ENCODE results near the gene CLTB. TPM values are rescaled to one million over a fixed set of nuclear protein-coding genes. Genes with fewer than 3 reads are reported as not detected.
A peak's percentile ranks its signal among the peaks of the same experiment; 100 is the strongest.

Gene CLTB
- total RNA-seq, 4 donors from 2014 or later = 347 to 732 (median 444) TPM

DNA sequence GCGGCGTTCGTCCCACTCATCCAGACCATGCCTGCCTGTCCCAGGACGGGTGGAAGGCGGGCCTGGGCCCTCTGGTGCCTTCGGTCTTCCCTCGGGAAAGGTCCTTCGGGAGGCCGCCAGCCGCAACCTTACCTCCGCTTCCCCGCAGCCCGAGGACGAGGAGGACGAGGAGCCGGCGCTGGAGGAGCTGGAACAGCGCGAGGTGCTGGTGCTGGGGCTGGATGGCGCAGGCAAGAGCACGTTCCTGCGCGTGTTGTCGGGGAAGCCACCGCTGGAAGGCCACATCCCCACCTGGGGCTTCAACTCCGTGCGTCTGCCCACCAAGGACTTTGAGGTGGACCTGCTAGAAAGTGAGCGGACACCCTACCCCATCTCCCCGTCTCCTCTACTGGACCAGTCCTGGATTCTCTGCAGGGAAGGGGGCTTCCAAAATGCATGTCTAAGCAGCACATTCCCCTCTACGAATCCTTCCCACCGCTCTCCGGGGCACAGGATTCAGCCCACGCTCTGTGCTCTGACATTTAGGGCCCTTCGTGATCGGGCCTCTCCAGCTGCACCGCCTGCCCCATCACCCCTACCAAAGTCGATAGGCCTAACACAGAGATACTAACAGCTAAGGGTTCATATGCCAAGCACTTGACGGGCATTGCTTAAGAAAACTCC is 50.0 kb downstream of the CLTB start:
- peak overlapping the region; percentile 76 to 79 (median 78) for H3K27ac ChIP-seq
- intact Hi-C loops (cut with DNase I) = no loop called here
- peak overlapping the region; percentile 61 to 73 (median 70) for H3K4me3 ChIP-seq
- H3K27me3 ChIP-seq = no peaks in the 10 kb centered on the region
- DNase-seq = no peak
- H3K4me1 ChIP-seq = peaks cover 0 to 34% (median 9%) of the 10 kb centered on the region in 3 donors
- WGBS, 2 donors = 67 to 90% methylated on average over 11 to 17 of the region's 38 CpGs
- H3K36me3 ChIP-seq = peaks cover 0 to 41% (median 5%) of the 10 kb centered on the region in 3 donors
- H3K9me3 ChIP-seq = no peaks in the 10 kb centered on the region
- TF ChIP-seq POLR2A (IDR thresholded peaks at IDR 0.05) = no peak
- TF ChIP-seq, protein P1, sequence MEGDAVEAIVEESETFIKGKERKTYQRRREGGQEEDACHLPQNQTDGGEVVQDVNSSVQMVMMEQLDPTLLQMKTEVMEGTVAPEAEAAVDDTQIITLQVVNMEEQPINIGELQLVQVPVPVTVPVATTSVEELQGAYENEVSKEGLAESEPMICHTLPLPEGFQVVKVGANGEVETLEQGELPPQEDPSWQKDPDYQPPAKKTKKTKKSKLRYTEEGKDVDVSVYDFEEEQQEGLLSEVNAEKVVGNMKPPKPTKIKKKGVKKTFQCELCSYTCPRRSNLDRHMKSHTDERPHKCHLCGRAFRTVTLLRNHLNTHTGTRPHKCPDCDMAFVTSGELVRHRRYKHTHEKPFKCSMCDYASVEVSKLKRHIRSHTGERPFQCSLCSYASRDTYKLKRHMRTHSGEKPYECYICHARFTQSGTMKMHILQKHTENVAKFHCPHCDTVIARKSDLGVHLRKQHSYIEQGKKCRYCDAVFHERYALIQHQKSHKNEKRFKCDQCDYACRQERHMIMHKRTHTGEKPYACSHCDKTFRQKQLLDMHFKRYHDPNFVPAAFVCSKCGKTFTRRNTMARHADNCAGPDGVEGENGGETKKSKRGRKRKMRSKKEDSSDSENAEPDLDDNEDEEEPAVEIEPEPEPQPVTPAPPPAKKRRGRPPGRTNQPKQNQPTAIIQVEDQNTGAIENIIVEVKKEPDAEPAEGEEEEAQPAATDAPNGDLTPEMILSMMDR (IDR thresholded peaks at IDR 0.05) = no peak

DNA sequence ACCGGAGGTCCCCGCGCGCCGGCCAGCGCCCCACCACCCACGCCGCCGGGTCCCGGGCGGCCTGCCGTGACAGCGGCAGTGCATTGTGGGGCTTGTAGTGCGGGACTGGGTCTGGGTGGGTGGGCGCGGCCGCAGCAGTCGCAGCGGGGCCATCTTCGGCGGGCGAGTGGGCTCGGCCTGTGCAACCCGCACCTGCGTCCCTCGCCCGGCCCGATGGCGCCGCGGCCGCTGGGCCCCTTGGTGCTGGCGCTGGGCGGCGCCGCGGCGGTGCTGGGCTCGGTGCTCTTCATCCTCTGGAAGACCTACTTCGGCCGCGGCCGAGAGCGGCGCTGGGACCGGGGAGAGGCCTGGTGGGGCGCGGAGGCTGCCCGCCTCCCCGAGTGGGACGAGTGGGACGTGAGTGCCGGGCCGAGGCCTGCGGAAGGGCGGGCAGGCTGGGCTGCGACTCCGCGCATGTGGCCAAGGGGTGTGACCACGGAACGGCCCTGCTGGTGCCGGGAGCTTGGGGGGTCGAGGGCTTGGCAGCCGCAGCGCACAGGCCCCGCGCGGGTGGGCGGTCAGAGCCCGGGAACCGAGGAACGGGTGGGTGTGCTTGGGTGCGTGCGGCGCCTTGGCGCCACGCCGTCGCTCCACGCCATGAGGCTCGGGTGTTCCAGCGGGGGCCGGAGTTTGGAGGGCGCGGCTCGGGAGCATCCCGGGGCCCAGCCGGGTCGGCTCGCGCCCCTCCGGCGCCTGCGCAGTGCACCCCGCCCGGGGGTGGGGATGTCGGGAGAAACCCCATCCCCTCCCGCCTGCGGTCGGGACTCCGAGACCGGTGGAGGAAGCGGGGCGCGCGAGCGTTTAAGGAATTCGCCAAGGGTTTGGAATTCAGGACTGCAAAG is 50.7 kb downstream of the CLTB start, which contains the start of gene ARL10:
TSS of gene ARL10 (plus strand) at position 137 of the 881 bp plus-strand sequence. CDS start at position 214, 77 bp downstream.
- WGBS, 2 donors = 1% methylated on average over 22 of the region's 108 CpGs; no CpG with 5 or more reads in 1 of the 2 donors
- peak within 1 kb of the TSS; percentile 76 to 79 (median 78) for H3K27ac ChIP-seq
- no peaks in the 10 kb centered on the region for H3K9me3 ChIP-seq
- peaks cover 0 to 39% (median 11%) of the 10 kb centered on the region in 3 donors for H3K4me1 ChIP-seq
- peak within 1 kb of the TSS; percentile 61 to 73 (median 70) for H3K4me3 ChIP-seq
- TF ChIP-seq POLR2A (IDR thresholded peaks at IDR 0.05) = peak in 1 of 4 donors; percentile 4
- TF ChIP-seq, protein P1 (IDR thresholded peaks at IDR 0.05) = no peak
- H3K27me3 ChIP-seq = no peaks in the 10 kb centered on the region
- DNase-seq = no peak
- peaks cover 0 to 33% (median 3%) of the 10 kb centered on the region in 3 donors for H3K36me3 ChIP-seq
- intact Hi-C loops (cut with DNase I) = no loop called here

DNA sequence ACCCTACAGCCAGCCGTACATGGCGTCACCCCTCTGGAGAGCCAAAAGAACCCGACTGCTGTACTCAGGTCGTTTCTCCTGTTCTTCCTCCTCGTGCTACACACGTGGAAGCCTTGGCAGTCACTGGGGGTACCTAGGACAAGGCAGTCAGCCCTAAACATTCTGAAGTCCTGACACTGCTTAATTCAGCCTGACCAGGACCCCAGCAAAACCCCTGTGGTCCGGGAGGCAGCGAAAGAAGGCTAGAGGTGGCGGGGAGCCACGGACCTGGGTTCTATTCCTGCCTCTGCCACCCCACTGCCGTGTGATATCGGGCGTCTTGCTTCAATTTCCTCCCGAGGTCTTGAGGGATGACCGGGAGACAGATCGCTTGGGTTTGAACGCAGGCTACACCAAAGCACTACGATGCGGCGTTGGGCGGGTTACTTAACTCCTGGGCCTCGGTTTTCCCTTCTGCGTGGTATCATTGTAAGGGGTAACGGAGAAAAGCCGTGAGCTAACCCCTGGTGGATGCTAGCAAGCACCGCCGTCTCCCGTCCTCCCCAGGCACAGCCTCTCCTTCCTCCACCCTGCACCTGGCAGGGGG is 51.5 kb downstream of the CLTB start:
- no peaks in the 10 kb centered on the region for H3K9me3 ChIP-seq
- no peaks in the 10 kb centered on the region for H3K27me3 ChIP-seq
- TF ChIP-seq POLR2A (IDR thresholded peaks at IDR 0.05) = peak in 1 of 4 donors; percentile 28
- TF ChIP-seq, protein P1 (IDR thresholded peaks at IDR 0.05) = no peak
- peaks cover 0 to 46% (median 19%) of the 10 kb centered on the region in 3 donors for H3K4me1 ChIP-seq
- H3K27ac ChIP-seq = peak overlapping the region; percentile 76 to 79 (median 78)
- WGBS, 2 donors = 16 to 67% methylated on average over 7 to 18 of the region's 28 CpGs
- intact Hi-C loops (cut with DNase I) = no loop called here
- H3K36me3 ChIP-seq = peaks cover 0 to 26% (median 0%) of the 10 kb centered on the region in 3 donors
- peak overlapping the region; percentile 61 to 73 (median 70) for H3K4me3 ChIP-seq
- DNase-seq = no peak

DNA sequence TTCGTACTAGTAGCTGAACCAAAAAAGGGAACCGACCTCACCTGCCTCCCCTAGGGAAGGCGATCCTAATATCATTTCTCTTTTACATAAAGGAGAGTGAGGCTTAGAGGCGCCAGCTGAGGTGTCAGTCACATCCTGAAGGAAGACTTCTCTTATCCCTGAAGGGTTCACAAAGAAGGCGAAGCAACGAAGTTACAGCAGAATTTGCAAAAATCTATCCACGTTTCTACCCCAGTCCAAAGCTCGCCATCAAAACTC is 54.2 kb downstream of the CLTB start:
- Histone ChIP-seq H3K36me3 (peaks cover 0 to 26% (median 5%) of the 10 kb centered on the region in 3 donors), H3K4me1 (peaks cover 0 to 55% (median 25%) of the 10 kb centered on the region in 3 donors), H3K27me3 (no peaks in the 10 kb centered on the region), H3K9me3 (no peaks in the 10 kb centered on the region), H3K4me3 (peak overlapping the region; percentile 83 to 94 (median 89)), H3K27ac (peak overlapping the region; percentile 78 to 88 (median 82))
- no peak for DNase-seq
- intact Hi-C loops (cut with DNase I) = no loop called here
- TF ChIP-seq, protein P1 (IDR thresholded peaks at IDR 0.05) = no peak
- no peak for TF ChIP-seq POLR2A (IDR thresholded peaks at IDR 0.05)
- WGBS, 2 donors = 47 to 48% methylated on average over 8 of the region's 8 CpGs

Data from esophagus squamous epithelium (tissue), 5 donors.